GM12873 (cell line): ENCODE data around the gene ABCG4.

Source experiments
- CTCF ChIP-seq: IDR thresholded peaks from 2 replicates; pipeline ENCODE4 v1.5.1; 2012; ENCODE audit warnings: low read depth, mild to moderate bottlenecking, moderate library complexity, low read length, control low read depth; ENCODE audit not compliant: insufficient read depth; ENCODE audit errors: missing control alignments

The ABCG4 gene

GRCh38 chr11:119106564-119107537, 42.0 kb upstream of the ABCG4 start, which contains the start of gene C2CD2L:
Gene C2CD2L, plus strand, starts transcription at chr11:119107344. Its CDS starts 398 bp downstream, at chr11:119107742.
- no peak for TF ChIP-seq CTCF

GRCh38 chr11:119107538-119108145, 41.2 kb upstream of the ABCG4 start:
- no peak for TF ChIP-seq CTCF

- TF ChIP-seq CTCF, result no peak
Measured at GRCh38 chr11:119108146-119108856, 40.6 kb upstream of the ABCG4 start.

GRCh38 chr11:119108857-119109221, 40.0 kb upstream of the ABCG4 start:
- no peak for TF ChIP-seq CTCF

GRCh38 chr11:119109843-119110242, 39.0 kb upstream of the ABCG4 start:
- TF ChIP-seq CTCF, result no peak

- no peak for TF ChIP-seq CTCF
Measured at GRCh38 chr11:119110439-119110838, 38.4 kb upstream of the ABCG4 start.

- no peak for TF ChIP-seq CTCF
Measured at GRCh38 chr11:119111361-119111925, 37.4 kb upstream of the ABCG4 start.
